ENCODE data around the gene ZNF581.

- TF ChIP-seq CTCF (IDR thresholded peaks at IDR 0.05) (no peak), POLR2A (IDR thresholded peaks at IDR 0.05) (no peak)
Measured at GRCh38 chr19:55667006-55667381, 23.5 kb downstream of the ZNF581 start.

Data from esophagus squamous epithelium (tissue), 4 donors.